ENCODE results near the gene BRF1.
"Not testable (repeated sequence)": the region's sequence is repeated elsewhere in the genome, so short reads cannot be mapped to it uniquely, and the experiment has no call there.

BRF1 gene

DNA sequence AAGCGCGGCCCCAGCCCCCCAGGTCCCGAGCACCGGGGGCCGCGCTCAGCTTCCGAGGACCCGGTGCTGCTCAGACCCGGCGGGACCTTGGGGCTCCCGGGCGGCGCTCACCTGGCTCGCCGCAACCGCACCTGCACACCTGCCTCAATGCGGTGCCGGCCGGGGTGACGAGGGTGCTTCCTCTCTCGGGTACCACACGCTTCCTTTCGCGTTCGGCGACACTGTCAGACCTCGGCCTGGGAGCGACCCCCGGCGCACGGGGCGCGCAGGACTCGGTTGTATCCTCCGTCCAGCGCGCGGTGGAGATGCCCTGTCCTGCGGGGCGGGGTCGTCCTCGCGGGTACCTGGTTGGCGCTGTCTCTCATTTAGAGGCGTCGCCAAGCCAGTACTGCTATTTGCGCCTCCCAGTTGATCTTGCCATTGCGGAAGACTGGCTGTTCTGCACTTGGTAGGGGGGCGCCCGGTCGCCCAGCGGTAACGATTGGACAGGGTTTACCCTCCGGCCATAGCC is 14.5 kb upstream of the BRF1 start:
- FAIRE-seq, result no peak

GRCh38 chr14:105314287-105315200 is 13.7 kb upstream of the BRF1 start, which contains the start of gene PACS2:
TSS of gene PACS2 (plus strand) at chr14:105314748. CDS start at chr14:105314919, 171 bp downstream.
- FAIRE-seq, result no peak

DNA sequence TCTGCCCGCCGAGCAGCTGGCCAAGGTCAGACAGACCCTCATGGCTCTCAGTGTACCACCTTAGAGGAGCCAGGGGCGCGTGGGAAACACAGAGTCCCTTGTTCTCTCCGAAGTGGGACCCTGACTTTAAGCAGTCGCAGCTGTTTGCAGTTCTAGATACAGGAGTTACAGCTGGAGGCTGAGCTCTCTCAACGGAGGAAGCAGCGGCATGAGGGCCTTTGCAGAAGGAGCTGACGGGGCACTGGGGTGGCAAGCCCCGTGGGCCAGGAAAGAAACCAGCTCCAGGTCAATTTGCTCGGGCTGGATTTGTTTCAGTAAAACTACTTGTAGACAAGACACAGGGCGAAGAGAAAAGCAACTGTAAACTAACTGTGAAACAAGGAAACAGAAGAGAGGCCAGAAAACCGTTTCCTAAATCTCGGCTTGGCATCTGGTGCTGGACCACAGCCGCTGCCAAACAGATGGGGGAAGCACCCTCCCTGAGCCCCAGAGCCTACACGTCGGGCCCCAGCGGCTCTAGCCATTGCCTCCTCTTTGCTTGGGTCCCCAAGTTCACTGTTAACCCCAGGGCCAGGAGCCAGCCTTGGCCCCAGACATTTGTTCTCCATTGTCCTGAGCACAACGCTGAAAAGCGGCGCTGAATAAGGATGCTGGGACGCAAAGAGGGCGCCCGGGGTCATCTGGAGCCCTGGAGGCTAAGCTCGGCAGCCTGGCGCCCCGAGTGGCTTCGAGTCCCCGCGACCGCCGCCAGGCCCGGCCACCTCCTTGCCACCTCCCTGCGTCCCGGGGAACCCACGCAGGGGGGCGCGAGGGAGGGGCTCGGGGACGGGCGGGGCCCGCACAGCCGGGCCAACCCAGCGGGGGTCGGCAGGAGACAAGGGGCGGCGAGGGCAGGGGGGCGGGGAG is 12.8 kb upstream of the BRF1 start:
- FAIRE-seq, result no peak

DNA sequence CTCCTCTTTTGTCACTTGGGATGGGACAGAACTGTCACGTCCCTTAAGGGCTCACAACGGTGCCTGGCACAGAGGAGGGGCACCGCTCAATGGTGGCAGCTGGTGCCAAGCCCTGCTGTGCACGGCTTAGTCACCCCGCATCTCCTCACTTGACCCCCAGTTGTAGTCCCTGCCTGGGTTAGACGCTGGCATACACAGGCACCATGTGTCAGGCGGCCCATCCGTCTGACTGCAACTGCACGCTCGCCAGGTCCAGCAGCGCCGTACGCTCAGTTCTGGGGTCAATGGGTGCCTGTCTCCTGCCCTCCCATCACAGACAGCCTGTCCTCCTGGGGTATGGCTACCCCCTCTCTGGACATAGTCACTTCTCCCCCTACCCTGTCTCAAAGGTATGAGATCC is 12.2 kb upstream of the BRF1 start:
- FAIRE-seq, result no peak

GRCh38 chr14:105311838-105312237 is 11.0 kb upstream of the BRF1 start:
- FAIRE-seq, result no peak

GRCh38 chr14:105309371-105309770 is 8.6 kb upstream of the BRF1 start:
- FAIRE-seq, result no peak

DNA sequence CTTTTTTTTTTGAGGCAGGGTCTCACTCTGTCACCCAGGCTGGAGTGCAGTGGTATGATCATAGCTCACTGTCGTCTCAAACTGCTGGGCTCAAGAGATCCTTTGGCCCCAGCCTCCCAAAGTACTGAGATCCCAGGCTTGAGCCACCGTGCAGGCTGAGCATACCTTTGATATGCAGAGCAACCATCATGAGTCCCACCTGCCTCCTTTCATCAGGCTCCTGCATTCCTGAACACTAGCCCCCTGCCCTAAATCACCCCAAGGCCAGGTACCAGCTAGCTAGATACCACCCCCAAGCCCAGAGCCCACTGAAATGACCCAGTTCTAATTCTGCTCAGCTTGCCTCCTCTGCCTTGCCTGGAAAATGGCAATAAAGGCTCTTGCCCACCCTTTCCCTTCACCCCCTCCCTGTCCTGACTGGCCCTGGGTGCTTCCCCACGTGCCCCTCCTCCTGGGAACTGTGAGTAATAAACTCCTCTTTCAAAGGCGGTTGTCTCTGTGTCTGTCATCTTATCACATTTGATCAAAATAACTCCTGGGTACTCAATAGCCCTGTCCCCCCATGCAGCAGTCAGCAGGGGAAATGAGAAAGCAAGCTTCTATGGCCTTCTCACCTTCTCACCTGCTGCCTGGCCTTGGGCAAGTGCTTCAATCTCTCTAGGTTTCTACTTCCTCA is 6.4 kb upstream of the BRF1 start:
- FAIRE-seq, result no peak

- no peak for FAIRE-seq
Measured at GRCh38 chr14:105305791-105306190, 5.0 kb upstream of the BRF1 start.

GRCh38 chr14:105305345-105305744 is 4.5 kb upstream of the BRF1 start:
- FAIRE-seq, result no peak

- no peak for FAIRE-seq
Measured at GRCh38 chr14:105304565-105304964, 3.8 kb upstream of the BRF1 start.

DNA sequence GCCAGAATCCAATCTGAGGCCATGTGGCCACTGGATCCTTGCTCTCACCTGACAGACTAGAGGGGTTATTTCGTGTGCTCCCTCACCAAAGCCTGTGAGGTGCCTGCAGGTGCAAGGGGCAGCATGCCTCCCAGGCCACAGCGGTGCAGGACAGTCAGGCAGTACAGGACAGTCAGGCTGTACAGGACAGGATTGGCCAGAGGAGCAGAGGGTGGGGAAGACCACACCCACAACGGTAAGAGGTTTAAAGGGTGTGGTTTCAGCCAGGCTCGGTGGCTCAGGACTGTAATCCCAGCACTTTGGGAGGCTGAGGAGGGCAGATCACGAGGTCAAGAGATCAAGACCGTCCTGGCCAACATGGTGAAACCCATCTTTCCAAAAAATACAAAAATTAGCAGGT is 3.1 kb upstream of the BRF1 start:
- no peak for FAIRE-seq

DNA sequence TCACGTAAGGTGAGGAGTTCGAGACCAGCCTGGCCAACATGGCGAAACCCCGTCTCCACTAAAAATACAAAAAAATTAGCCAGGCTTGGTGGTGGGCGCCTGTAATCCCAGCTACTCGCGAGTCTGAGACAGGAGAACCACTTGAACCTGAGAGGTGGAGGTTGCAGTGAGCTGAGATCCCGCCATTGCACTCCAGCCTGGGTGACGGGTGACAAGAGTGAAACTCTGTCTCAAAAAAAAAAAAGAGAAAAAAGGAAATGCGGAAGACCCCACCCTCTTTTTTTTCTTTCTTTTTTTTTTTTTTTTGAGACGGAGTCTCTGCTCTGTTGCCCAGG is 1.1 kb upstream of the BRF1 start:
- FAIRE-seq, result not testable (repeated sequence)

- no peak for FAIRE-seq
Measured at GRCh38 chr14:105301103-105301914, 508 bp upstream of the BRF1 start.

GRCh38 chr14:105299654-105300541 is 903 bp downstream of the BRF1 start:
- FAIRE-seq, result no peak

GRCh38 chr14:105297311-105297710 is 3.5 kb downstream of the BRF1 start:
- not testable (repeated sequence) for FAIRE-seq

DNA sequence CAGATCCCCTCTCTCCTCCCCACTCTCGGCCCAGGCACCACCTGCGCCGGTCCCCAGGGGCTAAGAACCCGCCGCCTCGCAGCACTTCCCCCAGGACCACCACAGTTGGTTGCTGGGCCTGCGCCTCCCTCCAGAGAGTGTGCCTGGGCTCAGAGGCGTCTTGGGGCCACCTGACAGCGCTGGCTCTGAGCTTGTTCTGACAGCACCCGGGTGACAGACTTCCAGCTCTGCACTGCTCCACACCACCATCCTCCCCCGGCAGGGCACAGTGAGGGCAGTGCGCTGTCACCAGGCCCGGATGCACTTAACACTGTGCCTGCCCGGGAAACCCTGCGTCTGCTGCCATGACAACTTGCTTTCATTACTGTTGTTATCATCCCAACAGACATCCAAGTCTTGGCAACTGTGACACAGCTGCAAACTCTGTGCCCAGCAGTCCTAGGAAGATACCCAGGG is 6.6 kb downstream of the BRF1 start:
- no peak for FAIRE-seq

DNA sequence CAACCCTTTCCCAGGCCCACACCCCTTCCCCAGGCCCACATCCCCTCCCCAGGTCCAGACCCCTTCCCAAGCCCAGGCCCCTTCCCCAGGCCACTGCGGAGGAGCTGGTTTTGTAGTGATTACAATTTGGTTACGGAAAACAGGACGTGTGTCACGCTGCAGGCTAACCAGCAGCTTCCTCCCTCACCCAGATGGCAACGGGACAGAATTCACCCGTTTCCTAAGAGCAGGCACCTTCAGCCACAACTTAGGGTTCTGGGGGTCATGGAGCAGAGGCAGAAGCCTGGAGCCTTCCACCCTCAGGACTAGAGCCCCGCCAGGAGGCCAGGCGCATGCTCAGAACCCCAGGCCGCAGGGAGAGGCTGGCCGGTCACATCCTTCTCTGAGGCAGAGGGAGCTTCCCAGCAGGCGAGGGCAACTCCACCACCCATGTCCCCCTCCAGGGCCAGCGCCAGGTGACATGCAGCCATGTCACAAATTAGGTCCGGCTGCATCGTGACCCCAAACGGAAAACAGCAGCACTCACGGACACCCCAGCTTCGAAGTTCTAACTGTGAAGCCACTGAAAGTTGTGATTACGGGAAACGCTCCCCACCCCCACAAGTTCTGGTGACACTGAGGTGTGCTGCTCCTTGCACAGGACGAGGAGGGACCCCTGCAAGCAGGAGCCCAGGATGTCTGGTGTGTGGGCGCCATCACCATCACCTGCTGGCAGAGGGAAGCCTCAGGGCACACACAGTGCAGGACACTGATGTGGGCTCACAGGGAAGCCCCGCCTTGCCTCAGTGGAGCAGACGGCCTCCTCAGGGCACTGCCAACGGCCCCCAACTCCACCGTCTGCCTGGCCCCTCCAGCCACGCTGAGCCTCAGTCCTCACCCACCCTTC is 7.7 kb downstream of the BRF1 start:
- FAIRE-seq, result no peak

DNA sequence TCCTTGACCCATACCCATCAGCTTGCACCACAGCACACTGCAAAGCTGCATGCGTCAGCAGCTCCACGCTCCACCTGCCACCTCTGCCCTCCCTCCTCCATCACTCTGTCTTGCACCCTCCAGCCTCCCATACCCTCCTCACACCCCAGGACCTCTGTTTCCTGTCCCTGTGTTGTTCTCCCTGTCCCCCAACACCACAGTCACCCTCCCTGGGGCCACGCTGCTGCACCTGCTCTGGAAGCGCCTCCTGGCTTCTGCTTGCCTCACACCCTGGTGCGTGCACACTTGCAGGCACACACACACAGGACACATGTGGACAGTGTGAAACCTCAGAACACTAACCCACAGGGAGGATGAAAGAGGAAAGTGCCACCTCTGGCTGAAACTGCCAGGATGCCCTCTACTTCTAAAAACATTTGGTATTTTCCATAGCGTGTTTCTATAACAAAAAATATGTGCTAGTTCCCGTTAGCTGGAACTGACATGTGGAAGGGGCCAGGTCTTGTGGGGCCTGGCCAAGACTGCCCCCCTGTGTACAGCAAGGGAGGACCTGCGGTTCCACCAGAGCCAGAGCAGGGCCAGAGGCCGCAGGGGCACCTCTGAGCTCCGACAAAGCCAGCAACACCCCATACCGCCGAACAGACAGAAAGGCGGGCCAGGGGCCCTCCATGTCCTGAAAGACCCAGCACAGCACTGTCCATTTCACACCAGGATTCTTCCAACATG is 10.0 kb downstream of the BRF1 start:
- FAIRE-seq, result no peak

DNA sequence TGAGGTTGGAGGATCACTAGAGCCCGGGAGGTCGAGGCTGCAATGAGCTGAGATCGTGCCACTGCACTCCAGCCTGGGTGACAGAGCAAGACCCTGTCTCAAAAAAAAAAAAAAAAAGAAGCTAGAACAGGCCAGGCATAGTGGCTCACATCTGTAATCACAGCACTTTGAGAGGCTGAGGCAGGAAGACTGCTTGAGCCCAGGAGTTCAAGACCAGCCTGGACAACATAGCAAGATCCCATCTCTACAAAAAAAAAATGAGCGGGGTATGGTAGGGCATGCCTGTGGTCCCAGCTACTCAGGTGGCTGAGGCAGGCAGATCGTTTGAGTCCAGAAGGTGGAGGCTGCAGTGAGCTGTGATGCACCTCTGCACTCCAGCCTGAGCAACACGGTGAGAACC is 11.9 kb downstream of the BRF1 start:
- FAIRE-seq, result not testable (repeated sequence)

Data from TTC549 (cell line).